Transverse colon (tissue), 3 donors: ENCODE results near the gene LYRM4.

Experiments
- EP300 ChIP-seq: sonication (generic); formaldehyde crosslinking; IDR thresholded peaks from one replicate; pipeline ENCODE4 v1.6.1; 2017; ENCODE audit warnings: antibody characterized with exemption, low read depth
- TF ChIP-seq, protein P1 (sequence below), 5 experiments: fragments of 200-600 bp in 3 of 5; fragments of 450-650 bp in 2 of 5; sonication (generic) in 3 of 5; IDR thresholded peaks; 1 replicate in 2 of 5; 2 replicates in 3 of 5; pipeline ENCODE4 v1.5.1; 2016 to 2017; ENCODE audit warnings: antibody characterized with exemption in 5 of 5, inconsistent platforms in 3 of 5, mild to moderate bottlenecking in 2 of 5, moderate library complexity in 1 of 5

DNA sequence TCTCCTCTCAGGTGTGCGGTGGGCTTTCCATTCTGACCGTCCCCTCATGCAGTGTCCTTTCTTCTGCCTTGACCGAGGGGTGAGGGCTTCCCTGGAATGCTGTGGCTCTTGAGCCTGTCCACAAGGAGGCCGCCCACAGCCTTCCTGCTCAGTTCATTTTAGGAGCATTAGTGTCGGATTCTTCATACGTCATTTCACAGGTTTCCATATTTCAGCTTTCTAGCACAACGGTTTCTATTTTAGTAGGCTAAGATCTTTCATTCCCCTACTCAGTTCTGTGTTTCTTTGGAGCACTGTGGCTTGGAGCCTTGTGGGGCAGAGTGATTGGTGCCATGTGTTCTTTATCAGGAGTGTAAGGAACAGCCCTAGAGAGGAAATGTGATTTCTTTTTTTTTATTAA is 170.1 kb downstream of the LYRM4 start:
- TF ChIP-seq, protein P1, sequence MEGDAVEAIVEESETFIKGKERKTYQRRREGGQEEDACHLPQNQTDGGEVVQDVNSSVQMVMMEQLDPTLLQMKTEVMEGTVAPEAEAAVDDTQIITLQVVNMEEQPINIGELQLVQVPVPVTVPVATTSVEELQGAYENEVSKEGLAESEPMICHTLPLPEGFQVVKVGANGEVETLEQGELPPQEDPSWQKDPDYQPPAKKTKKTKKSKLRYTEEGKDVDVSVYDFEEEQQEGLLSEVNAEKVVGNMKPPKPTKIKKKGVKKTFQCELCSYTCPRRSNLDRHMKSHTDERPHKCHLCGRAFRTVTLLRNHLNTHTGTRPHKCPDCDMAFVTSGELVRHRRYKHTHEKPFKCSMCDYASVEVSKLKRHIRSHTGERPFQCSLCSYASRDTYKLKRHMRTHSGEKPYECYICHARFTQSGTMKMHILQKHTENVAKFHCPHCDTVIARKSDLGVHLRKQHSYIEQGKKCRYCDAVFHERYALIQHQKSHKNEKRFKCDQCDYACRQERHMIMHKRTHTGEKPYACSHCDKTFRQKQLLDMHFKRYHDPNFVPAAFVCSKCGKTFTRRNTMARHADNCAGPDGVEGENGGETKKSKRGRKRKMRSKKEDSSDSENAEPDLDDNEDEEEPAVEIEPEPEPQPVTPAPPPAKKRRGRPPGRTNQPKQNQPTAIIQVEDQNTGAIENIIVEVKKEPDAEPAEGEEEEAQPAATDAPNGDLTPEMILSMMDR (IDR thresholded peaks at IDR 0.05) = no peak
- no peak for TF ChIP-seq EP300
